ENCODE data around the gene ITPRID1. TPM values are rescaled to one million over a fixed set of nuclear protein-coding genes. Genes with fewer than 3 reads are reported as not detected.

Gene ITPRID1
- total RNA-seq, 2 experiments from 2014 or later = not detected

- H3K27me3 Mint-ChIP-seq (ENCODE audit: low read depth) = no peaks in the 10 kb centered on the region
- intact Hi-C loops (cut with micrococcal nuclease) = no loop called here
- H3K4me3 Mint-ChIP-seq = no peak overlapping the region
- CTCF ChIA-PET = interaction anchor here (0.6 kb wide), 1 partner anchor 644 kb away, joined by 3 read pairs; no protein-coding TSS in a partner anchor
- no peak for DNase-seq
- H3K9me3 Mint-ChIP-seq = no peaks in the 10 kb centered on the region
- no peaks in the 10 kb centered on the region for H3K4me1 Mint-ChIP-seq (ENCODE audit: low read depth)
- no peaks in the 10 kb centered on the region for H3K36me3 Mint-ChIP-seq (ENCODE audit: low read depth)
- no peak overlapping the region for H3K27ac Mint-ChIP-seq
Measured at GRCh38 chr7:31648880-31649279, 135.0 kb downstream of the ITPRID1 start.

DNA sequence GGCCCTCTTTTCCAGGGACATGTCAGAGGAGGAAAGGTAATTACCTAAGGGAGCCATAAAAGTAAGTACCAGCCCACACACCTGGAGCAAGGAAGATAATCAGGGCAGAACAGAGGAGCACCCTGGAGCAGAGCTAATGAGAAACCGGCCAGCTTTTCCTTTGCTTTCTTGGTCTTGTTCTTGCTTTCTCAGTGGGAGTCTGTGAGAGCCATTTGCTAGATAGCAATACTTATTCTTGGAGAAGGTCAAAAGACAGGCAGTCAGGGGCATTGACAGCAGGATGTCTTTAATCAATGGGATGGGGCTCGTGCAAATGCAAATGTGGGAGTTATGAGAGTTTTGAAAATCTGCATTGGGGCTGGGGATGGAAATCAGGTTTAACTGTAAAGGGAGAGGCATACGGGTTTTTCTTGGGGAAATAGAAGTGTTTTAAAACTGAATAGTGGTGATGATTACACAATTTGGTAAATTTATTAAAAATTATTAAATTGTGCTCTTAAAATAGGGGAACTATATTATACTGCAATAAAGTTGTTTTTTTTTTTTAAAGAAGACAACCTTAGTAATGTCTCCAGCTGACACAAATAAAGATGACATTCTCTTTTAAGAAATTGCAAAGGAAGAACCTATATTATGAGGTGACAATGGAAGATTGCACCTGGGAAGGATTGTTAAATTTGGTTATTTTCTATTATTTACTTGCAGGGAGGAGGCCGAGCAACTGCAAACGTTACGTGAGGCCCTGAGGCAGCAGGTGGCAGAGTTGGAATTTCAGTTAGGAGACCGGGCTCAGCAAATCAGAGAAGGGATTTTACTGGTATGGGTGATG is 137.6 kb downstream of the ITPRID1 start:
- intact Hi-C loops (cut with micrococcal nuclease) = no loop called here
- Mint-ChIP-seq H3K9me3 (peaks cover 2% of the 10 kb centered on the region), H3K36me3 (ENCODE audit: low read depth) (no peaks in the 10 kb centered on the region), H3K27ac (no peak overlapping the region), H3K4me3 (no peak overlapping the region), H3K27me3 (ENCODE audit: low read depth) (no peaks in the 10 kb centered on the region), H3K4me1 (ENCODE audit: low read depth) (no peaks in the 10 kb centered on the region)
- CTCF ChIA-PET = no interaction called here
- no peak for DNase-seq

GRCh38 chr7:31652063-31652326 is 138.1 kb downstream of the ITPRID1 start:
- DNase-seq = no peak
- H3K36me3 Mint-ChIP-seq (ENCODE audit: low read depth) = no peaks in the 10 kb centered on the region
- H3K27me3 Mint-ChIP-seq (ENCODE audit: low read depth) = no peaks in the 10 kb centered on the region
- H3K9me3 Mint-ChIP-seq = peaks cover 2% of the 10 kb centered on the region
- CTCF ChIA-PET = no interaction called here
- H3K4me3 Mint-ChIP-seq = no peak overlapping the region
- H3K27ac Mint-ChIP-seq = no peak overlapping the region
- intact Hi-C loops (cut with micrococcal nuclease) = no loop called here
- no peaks in the 10 kb centered on the region for H3K4me1 Mint-ChIP-seq (ENCODE audit: low read depth)

DNA sequence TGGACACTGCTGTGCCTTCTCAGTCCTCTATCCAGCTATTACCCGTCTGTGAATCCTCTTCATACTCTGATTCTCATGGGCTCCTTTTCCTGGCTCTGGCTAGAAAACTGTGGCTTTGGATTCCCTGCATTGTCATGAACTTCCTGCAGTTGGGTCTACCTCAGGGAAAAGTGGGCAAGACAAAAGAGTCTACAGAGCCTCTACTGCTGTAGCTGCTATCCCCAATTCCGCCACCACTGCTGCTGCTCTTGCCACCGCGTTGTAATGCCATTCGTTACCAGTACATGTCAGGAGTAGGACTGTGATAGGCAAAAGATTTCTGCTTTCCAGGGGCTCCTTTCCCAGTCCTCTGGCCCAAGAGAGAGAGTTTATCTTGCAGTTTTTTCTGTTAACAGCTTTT is 149.2 kb downstream of the ITPRID1 start:
- CTCF ChIA-PET = no interaction called here
- Mint-ChIP-seq H3K36me3 (ENCODE audit: low read depth) (no peaks in the 10 kb centered on the region), H3K4me3 (no peak overlapping the region), H3K27me3 (ENCODE audit: low read depth) (no peaks in the 10 kb centered on the region), H3K4me1 (ENCODE audit: low read depth) (no peaks in the 10 kb centered on the region), H3K27ac (no peak overlapping the region), H3K9me3 (peaks cover 9% of the 10 kb centered on the region)
- intact Hi-C loops (cut with micrococcal nuclease) = no loop called here
- DNase-seq = no peak

GRCh38 chr7:31664890-31665289 is 151.0 kb downstream of the ITPRID1 start:
- Mint-ChIP-seq H3K27ac (no peak overlapping the region), H3K4me3 (no peak overlapping the region), H3K36me3 (ENCODE audit: low read depth) (no peaks in the 10 kb centered on the region), H3K9me3 (peaks cover 4% of the 10 kb centered on the region), H3K4me1 (ENCODE audit: low read depth) (no peaks in the 10 kb centered on the region), H3K27me3 (ENCODE audit: low read depth) (no peaks in the 10 kb centered on the region)
- intact Hi-C loops (cut with micrococcal nuclease) = no loop called here
- DNase-seq = no peak
- CTCF ChIA-PET = no interaction called here

- DNase-seq = no peak
- H3K27ac Mint-ChIP-seq = no peak overlapping the region
- H3K36me3 Mint-ChIP-seq (ENCODE audit: low read depth) = no peaks in the 10 kb centered on the region
- no peaks in the 10 kb centered on the region for H3K4me1 Mint-ChIP-seq (ENCODE audit: low read depth)
- peaks cover 3% of the 10 kb centered on the region for H3K9me3 Mint-ChIP-seq
- no peaks in the 10 kb centered on the region for H3K27me3 Mint-ChIP-seq (ENCODE audit: low read depth)
- no peak overlapping the region for H3K4me3 Mint-ChIP-seq
- CTCF ChIA-PET = no interaction called here
- intact Hi-C loops (cut with micrococcal nuclease) = no loop called here
Measured at GRCh38 chr7:31665546-31665945, 151.7 kb downstream of the ITPRID1 start.

DNA sequence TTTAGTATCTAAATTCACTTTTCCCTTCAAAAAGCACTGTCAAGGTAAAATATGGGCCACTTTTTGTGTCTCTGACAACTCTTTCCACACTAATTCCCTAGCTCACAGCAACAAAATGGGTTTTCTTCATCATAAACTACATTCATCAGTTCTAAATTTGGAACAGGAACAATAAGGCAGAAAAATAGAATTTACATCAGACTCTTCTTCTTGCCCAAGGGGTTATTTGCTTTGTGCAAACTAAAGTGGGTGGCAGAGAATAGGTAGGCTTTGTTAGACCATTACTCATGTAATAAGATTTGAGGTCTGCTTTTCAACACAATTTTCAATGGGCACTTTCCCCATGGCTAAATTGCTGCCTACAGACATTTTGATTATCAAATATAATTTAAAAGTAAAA is 155.6 kb downstream of the ITPRID1 start:
- Mint-ChIP-seq H3K4me3 (no peak overlapping the region), H3K36me3 (ENCODE audit: low read depth) (no peaks in the 10 kb centered on the region), H3K27ac (no peak overlapping the region), H3K9me3 (no peaks in the 10 kb centered on the region), H3K4me1 (ENCODE audit: low read depth) (no peaks in the 10 kb centered on the region), H3K27me3 (ENCODE audit: low read depth) (no peaks in the 10 kb centered on the region)
- intact Hi-C loops (cut with micrococcal nuclease) = no loop called here
- no peak for DNase-seq
- CTCF ChIA-PET = no interaction called here

DNA sequence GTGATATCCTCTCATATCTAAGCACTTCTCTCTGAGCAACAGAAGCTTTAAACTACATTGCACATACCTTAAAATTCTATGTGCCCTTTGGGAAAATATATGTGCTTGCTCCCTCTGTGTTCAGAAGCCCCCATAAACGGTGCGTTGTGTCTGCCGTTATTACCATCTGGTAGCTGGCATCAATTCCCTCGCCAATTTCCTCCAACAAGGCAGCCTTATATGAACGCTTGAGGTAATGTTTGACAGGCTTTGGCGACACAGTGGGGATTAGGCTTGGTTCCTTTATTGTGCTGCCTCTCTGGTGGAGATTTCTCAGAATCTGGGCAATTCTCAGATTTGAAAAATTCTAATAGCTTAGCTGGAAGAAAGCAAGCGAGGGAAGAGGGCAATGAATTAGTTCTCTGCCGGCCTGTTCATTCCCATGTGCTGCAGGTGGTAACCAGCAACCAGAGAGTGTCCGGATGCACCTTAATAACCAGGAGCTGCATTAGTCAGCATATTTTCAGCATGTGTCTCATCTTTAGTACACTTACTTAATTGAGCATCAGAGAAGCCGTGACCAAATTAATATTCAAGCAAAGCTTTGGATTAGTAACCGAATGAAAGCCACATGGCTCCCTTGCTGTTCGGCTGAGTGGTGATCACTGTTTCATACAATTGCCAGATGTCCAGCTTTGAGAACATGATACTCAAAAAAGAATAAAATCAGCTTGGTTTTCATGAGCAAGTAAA is 165.8 kb downstream of the ITPRID1 start:
- intact Hi-C loops (cut with micrococcal nuclease) = no loop called here
- no peaks in the 10 kb centered on the region for H3K4me1 Mint-ChIP-seq (ENCODE audit: low read depth)

GRCh38 chr7:31683445-31684225 is 169.7 kb downstream of the ITPRID1 start:
- Mint-ChIP-seq H3K9me3 (peaks cover 2% of the 10 kb centered on the region), H3K4me1 (ENCODE audit: low read depth) (no peaks in the 10 kb centered on the region), H3K36me3 (ENCODE audit: low read depth) (no peaks in the 10 kb centered on the region), H3K27me3 (ENCODE audit: low read depth) (no peaks in the 10 kb centered on the region), H3K4me3 (no peak overlapping the region), H3K27ac (no peak overlapping the region)
- intact Hi-C loops (cut with micrococcal nuclease) = no loop called here
- DNase-seq = no peak
- CTCF ChIA-PET = no interaction called here

More for the DNA sequence above, 165.8 kb downstream of the ITPRID1 start:
- no peak for DNase-seq
- Mint-ChIP-seq H3K27me3 (ENCODE audit: low read depth) (no peaks in the 10 kb centered on the region), H3K27ac (no peak overlapping the region), H3K4me3 (no peak overlapping the region), H3K9me3 (peaks cover 2% of the 10 kb centered on the region), H3K36me3 (ENCODE audit: low read depth) (no peaks in the 10 kb centered on the region)
- CTCF ChIA-PET = no interaction called here

DNA sequence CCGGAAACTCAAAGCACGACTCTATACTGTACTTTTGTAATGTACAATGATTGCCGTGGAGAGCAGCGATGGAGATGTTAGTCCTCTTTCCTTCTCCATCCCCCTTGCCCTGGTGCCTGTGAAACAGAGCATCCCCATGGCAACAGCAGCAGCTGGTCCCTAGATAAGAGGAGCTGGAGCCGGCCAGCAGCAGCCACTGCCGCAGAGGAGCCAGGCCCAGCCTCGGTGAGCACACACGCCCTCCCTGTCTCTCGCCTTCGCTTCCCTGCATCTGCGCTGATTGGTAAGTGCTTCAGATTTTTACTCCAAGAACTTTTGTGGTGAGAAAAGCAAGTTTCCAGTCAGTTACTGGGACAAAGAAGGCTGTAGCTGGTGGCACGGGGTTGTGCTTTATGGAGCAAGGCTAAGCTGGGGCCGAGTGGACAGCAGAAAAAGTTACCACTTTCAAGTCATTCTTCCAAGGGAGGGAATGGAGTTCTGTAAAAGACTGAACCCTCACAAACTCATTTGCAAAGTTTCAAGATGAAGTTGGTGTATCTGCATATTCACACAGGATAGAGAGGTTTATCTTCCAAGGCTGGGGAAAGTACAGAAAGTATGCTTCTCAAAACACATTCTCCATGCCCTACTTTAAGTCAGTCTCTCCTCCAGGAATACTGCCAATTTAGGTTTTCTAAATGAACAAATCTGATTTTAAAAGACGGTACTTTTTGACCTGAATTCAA is 173.3 kb downstream of the ITPRID1 start, which contains the start of gene PPP1R17:
Gene PPP1R17 (plus strand): TSS at position 192 of the 725 bp plus-strand sequence. CDS start 5,227 bp downstream, outside the sequence.
- H3K27me3 Mint-ChIP-seq (ENCODE audit: low read depth) = no peaks in the 10 kb centered on the region
- H3K27ac Mint-ChIP-seq = no peak within 1 kb of the TSS
- no peaks in the 10 kb centered on the region for H3K4me1 Mint-ChIP-seq (ENCODE audit: low read depth)
- intact Hi-C loops (cut with micrococcal nuclease) = no loop called here
- no peak for DNase-seq
- H3K9me3 Mint-ChIP-seq = no peaks in the 10 kb centered on the region
- H3K36me3 Mint-ChIP-seq (ENCODE audit: low read depth) = no peaks in the 10 kb centered on the region
- no peak within 1 kb of the TSS for H3K4me3 Mint-ChIP-seq
- CTCF ChIA-PET = no interaction called here

DNA sequence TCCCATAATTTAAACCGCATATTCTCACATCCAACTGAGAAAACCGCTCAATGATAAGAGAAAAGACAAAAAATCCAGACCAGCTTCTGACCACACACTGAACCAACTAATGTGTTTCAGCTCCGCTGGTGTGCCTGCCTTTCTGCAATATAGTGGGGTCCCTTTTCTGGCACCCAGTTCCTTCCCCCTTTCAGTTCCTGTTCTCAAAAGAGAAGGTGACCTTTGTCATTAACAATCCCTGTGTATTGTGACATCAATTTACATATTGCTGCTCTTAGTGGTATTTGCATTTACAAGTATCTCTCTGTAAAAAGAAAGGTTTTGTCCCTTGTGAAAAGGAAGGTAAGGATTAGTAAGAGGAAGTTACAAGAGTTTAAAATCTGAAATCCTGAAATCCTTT is 174.5 kb downstream of the ITPRID1 start:
- Mint-ChIP-seq H3K27me3 (ENCODE audit: low read depth) (no peaks in the 10 kb centered on the region), H3K9me3 (no peaks in the 10 kb centered on the region), H3K27ac (no peak overlapping the region), H3K36me3 (ENCODE audit: low read depth) (no peaks in the 10 kb centered on the region), H3K4me1 (ENCODE audit: low read depth) (no peaks in the 10 kb centered on the region), H3K4me3 (no peak overlapping the region)
- CTCF ChIA-PET = no interaction called here
- intact Hi-C loops (cut with micrococcal nuclease) = no loop called here
- DNase-seq = no peak

DNA sequence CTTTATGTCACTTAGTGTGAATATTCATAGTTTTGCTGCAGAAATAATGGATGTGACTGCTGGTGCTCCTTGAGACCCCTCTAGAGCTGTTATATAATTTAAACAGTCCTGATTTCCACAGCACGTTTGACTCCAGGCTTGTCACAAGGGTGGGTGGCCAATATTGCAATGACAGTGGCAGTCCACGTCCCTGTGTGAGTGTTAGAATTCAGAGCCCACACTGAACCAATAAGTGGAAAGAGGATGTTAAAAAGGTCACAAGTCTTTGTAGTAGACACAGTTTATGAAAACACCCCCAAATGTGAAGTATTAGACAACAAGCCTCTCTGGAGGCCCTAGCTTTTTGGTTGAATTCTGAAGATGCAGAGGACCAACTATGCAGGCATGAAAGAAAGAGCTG is 175.1 kb downstream of the ITPRID1 start:
- Mint-ChIP-seq H3K27me3 (ENCODE audit: low read depth) (no peaks in the 10 kb centered on the region), H3K27ac (no peak overlapping the region), H3K4me1 (ENCODE audit: low read depth) (no peaks in the 10 kb centered on the region), H3K36me3 (ENCODE audit: low read depth) (no peaks in the 10 kb centered on the region), H3K4me3 (no peak overlapping the region), H3K9me3 (no peaks in the 10 kb centered on the region)
- no peak for DNase-seq
- CTCF ChIA-PET = no interaction called here
- intact Hi-C loops (cut with micrococcal nuclease) = no loop called here

Data from activated naive CD4-positive, alpha-beta T cell treated with anti-CD3 and anti-CD28 coated beads for 36 hours (primary cell).